NCI-H2029 treated with DMSO at 0.1 percent for 48 hours (cell line): ENCODE measurements around the gene ST7.
"Not testable (repeated sequence)": the region's sequence is repeated elsewhere in the genome, so short reads cannot be mapped to it uniquely, and the experiment has no call there.

Experiments used
- DNase-seq: peaks from one replicate; lab custom pipeline; 2025; lab: John Stamatoyannopoulos, UW

The ST7 gene

GRCh38 chr7:116953372-116953905 is at the start of gene ST7:
Gene ST7 (plus strand): TSS chr7:116953501. CDS start chr7:116953541, 40 bp downstream.
- DNase-seq, result peak; percentile 53

GRCh38 chr7:116906391-116906790 is 46.9 kb upstream of the ST7 start:
- no peak for DNase-seq

GRCh38 chr7:116910383-116910782 is 42.9 kb upstream of the ST7 start:
- DNase-seq, result no peak

GRCh38 chr7:116911801-116912200 is 41.5 kb upstream of the ST7 start:
- DNase-seq, result no peak

- no peak for DNase-seq
These were observed 40.9 kb upstream of the ST7 start for GRCh38 chr7:116912269-116912909.

- no peak for DNase-seq
These were observed 34.6 kb upstream of the ST7 start for GRCh38 chr7:116918704-116919103.

- DNase-seq, result no peak
These were observed 32.9 kb upstream of the ST7 start for GRCh38 chr7:116920359-116920758.

GRCh38 chr7:116922545-116922944 is 30.8 kb upstream of the ST7 start:
- DNase-seq, result no peak

GRCh38 chr7:116924741-116925140 is 28.6 kb upstream of the ST7 start:
- no peak for DNase-seq

- DNase-seq, result no peak
These were observed 24.3 kb upstream of the ST7 start for GRCh38 chr7:116929021-116929420.

GRCh38 chr7:116929914-116930913 is 23.1 kb upstream of the ST7 start:
- DNase-seq, result peak; percentile 61

GRCh38 chr7:116932566-116932965 is 20.7 kb upstream of the ST7 start:
- DNase-seq, result no peak

GRCh38 chr7:116933465-116933864 is 19.8 kb upstream of the ST7 start:
- DNase-seq, result no peak

GRCh38 chr7:116934580-116934979 is 18.7 kb upstream of the ST7 start:
- no peak for DNase-seq

- not testable (repeated sequence) for DNase-seq
These were observed 16.5 kb upstream of the ST7 start for GRCh38 chr7:116936844-116937243.

GRCh38 chr7:116938678-116939077 is 14.6 kb upstream of the ST7 start:
- no peak for DNase-seq

GRCh38 chr7:116940689-116941370 is 12.5 kb upstream of the ST7 start:
- DNase-seq, result no peak

GRCh38 chr7:116942504-116942903 is 10.8 kb upstream of the ST7 start:
- no peak for DNase-seq

- DNase-seq, result peak; percentile 91
These were observed 4.4 kb upstream of the ST7 start for GRCh38 chr7:116948934-116949333.

- no peak for DNase-seq
These were observed 3.1 kb upstream of the ST7 start for GRCh38 chr7:116949941-116950801.

- DNase-seq, result no peak
These were observed 2.4 kb upstream of the ST7 start for GRCh38 chr7:116950889-116951351.
